ENCODE measurements around the gene STRN3. TPM values are rescaled to one million over a fixed set of nuclear protein-coding genes. Genes with fewer than 3 reads are reported as not detected.
"Not testable (repeated sequence)": the region's sequence is repeated elsewhere in the genome, so short reads cannot be mapped to it uniquely, and the experiment has no call there.

Gene STRN3
- total RNA-seq, 1 donor from 2014 or later, result 42.7 TPM

DNA sequence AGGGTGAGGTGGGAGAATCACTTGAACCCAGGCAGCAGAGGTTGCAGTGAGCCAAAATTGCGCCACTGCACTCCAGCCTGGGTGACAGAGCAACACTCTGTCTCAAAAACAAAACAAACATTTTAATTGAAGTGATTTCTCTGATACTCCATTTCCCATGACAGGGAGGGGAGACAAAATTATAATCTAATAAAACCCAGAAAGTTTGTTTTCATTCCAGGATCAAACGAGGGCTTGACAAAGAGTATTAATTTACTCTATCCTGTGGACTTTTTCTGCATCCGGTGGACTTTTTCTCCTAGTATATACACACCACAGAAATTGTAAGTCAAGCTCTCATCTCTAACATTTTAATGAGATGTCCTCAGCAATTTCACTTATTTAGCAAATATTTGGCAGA, 15.2 kb downstream of the STRN3 start:
- DNase-seq (ENCODE audit: low spot score), result no peak
- Mint-ChIP-seq H3K36me3 (ENCODE audit: low read depth, unreplicated experiment) (peaks cover 7% of the 10 kb centered on the region), H3K4me1 (ENCODE audit: unreplicated experiment) (peaks cover 3% of the 10 kb centered on the region), H3K27ac (ENCODE audit: unreplicated experiment) (no peak overlapping the region), H3K9me3 (ENCODE audit: unreplicated experiment) (no peaks in the 10 kb centered on the region), H3K27me3 (ENCODE audit: unreplicated experiment) (peaks cover 2% of the 10 kb centered on the region), H3K4me3 (ENCODE audit: unreplicated experiment) (no peak overlapping the region)
- TF ChIP-seq, protein P1, sequence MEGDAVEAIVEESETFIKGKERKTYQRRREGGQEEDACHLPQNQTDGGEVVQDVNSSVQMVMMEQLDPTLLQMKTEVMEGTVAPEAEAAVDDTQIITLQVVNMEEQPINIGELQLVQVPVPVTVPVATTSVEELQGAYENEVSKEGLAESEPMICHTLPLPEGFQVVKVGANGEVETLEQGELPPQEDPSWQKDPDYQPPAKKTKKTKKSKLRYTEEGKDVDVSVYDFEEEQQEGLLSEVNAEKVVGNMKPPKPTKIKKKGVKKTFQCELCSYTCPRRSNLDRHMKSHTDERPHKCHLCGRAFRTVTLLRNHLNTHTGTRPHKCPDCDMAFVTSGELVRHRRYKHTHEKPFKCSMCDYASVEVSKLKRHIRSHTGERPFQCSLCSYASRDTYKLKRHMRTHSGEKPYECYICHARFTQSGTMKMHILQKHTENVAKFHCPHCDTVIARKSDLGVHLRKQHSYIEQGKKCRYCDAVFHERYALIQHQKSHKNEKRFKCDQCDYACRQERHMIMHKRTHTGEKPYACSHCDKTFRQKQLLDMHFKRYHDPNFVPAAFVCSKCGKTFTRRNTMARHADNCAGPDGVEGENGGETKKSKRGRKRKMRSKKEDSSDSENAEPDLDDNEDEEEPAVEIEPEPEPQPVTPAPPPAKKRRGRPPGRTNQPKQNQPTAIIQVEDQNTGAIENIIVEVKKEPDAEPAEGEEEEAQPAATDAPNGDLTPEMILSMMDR (IDR thresholded peaks at IDR 0.05; ENCODE audit: unreplicated experiment), result no peak

DNA sequence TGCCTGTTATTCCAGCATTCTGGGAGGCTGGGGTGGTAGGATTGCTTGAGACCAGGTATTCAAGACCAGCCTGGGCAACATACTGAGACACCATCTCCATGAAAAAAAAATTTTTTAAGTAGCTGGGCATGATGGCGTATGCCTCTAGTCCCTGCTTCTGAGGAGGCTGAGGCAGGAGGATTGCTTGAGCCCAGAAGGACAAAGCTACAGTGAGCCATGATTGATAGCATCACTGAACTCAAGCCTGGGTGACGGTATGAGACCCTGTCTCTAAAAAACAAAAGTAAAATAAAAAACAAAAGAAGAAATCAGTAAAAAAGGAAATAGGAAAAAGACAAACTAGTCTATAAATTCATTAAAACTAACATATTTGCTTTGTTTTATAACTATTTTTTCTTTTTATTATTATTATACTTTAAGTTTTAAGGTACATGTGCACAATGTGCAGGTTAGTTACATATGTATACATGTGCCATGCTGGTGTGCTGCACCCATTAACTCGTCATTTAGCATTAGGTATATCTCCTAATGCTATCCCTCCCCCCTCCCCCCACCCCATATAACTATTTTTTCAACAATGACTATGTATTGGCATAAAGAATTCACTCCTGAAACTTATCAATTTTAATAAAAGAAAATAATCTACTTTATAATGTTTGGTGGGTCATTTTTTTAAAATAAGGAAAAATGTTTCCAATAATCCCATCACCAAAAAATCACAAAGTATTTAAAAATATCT, 16.2 kb downstream of the STRN3 start:
- H3K4me1 Mint-ChIP-seq (ENCODE audit: unreplicated experiment), result peaks cover 3% of the 10 kb centered on the region
- peaks cover 7% of the 10 kb centered on the region for H3K36me3 Mint-ChIP-seq (ENCODE audit: low read depth, unreplicated experiment)
- H3K4me3 Mint-ChIP-seq (ENCODE audit: unreplicated experiment), result no peak overlapping the region
- no peak overlapping the region for H3K27ac Mint-ChIP-seq (ENCODE audit: unreplicated experiment)
- TF ChIP-seq, protein P1 (IDR thresholded peaks at IDR 0.05; ENCODE audit: unreplicated experiment), result no peak
- no peaks in the 10 kb centered on the region for H3K9me3 Mint-ChIP-seq (ENCODE audit: unreplicated experiment)
- DNase-seq (ENCODE audit: low spot score), result no peak
- H3K27me3 Mint-ChIP-seq (ENCODE audit: unreplicated experiment), result peaks cover 2% of the 10 kb centered on the region

DNA sequence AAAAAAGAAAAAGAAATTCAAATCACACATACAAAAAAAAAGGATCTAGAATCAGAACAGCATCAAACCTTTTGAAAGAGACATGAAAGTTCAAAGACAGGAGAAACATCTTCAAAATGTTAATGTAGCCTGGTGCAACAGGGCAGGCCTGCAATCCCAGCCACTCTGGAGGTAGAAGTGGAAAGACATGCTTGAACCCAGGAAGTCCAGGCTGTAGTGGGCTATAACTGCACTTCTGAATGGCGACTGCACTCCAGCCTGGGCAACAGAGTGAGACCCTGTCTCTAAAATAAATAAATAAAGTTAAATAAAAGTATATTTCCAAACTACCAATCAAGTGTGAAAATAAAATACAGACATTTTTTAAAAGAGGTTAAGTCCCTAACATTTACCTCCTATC, 19.5 kb downstream of the STRN3 start:
- Mint-ChIP-seq H3K27me3 (ENCODE audit: unreplicated experiment) (no peaks in the 10 kb centered on the region), H3K9me3 (ENCODE audit: unreplicated experiment) (no peaks in the 10 kb centered on the region), H3K27ac (ENCODE audit: unreplicated experiment) (no peak overlapping the region), H3K36me3 (ENCODE audit: low read depth, unreplicated experiment) (peaks cover 3% of the 10 kb centered on the region), H3K4me3 (ENCODE audit: unreplicated experiment) (no peak overlapping the region), H3K4me1 (ENCODE audit: unreplicated experiment) (no peaks in the 10 kb centered on the region)
- no peak for DNase-seq (ENCODE audit: low spot score)
- TF ChIP-seq, protein P1 (IDR thresholded peaks at IDR 0.05; ENCODE audit: unreplicated experiment), result no peak

DNA sequence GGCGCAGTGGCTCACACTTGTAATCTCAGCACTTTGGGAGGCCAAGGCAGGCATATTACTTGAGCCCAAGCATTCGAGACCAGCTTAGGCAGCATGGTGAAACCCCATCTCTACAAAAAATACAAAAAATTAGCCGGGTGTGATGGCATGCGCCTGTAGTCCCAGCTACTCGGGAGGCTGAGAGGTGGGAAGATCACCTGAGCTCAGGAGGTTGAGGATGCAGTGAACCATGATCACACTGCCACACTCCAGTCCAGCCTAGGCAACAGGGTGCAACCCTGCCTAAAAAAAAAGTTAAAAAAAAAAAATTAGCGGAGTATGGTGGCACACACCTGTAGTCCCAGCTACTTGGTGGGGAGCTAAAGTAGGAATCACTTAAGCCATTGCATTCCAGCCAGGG, 22.2 kb downstream of the STRN3 start:
- not testable (repeated sequence) for H3K27ac Mint-ChIP-seq (ENCODE audit: unreplicated experiment); H3K4me3 Mint-ChIP-seq (ENCODE audit: unreplicated experiment); H3K36me3 Mint-ChIP-seq (ENCODE audit: low read depth, unreplicated experiment); H3K4me1 Mint-ChIP-seq (ENCODE audit: unreplicated experiment); H3K9me3 Mint-ChIP-seq (ENCODE audit: unreplicated experiment); DNase-seq (ENCODE audit: low spot score); H3K27me3 Mint-ChIP-seq (ENCODE audit: unreplicated experiment)

DNA sequence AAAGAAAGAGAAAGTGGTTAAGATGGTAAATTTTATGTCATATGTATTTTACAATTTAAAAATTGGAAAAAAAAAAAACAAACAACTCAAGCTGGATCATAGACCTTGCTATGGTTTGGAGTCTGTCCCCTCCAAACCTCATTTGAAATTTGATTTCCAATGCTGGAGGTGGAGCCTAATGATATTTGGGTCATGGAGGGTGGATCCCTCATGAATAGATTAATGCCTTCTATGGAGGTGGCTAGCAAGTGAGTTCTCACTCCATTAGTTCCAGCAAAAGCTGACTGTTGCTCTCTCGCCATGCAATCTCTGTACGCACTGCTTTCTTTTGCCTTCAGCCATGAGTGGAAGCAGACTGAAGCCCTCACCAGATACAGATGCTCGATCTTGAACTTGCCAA, 22.9 kb downstream of the STRN3 start:
- Mint-ChIP-seq H3K27me3 (ENCODE audit: unreplicated experiment) (peaks cover 2% of the 10 kb centered on the region), H3K27ac (ENCODE audit: unreplicated experiment) (no peak overlapping the region), H3K4me3 (ENCODE audit: unreplicated experiment) (no peak overlapping the region), H3K36me3 (ENCODE audit: low read depth, unreplicated experiment) (peaks cover 14% of the 10 kb centered on the region), H3K9me3 (ENCODE audit: unreplicated experiment) (no peaks in the 10 kb centered on the region), H3K4me1 (ENCODE audit: unreplicated experiment) (peaks cover 5% of the 10 kb centered on the region)
- TF ChIP-seq, protein P1 (IDR thresholded peaks at IDR 0.05; ENCODE audit: unreplicated experiment), result no peak
- no peak for DNase-seq (ENCODE audit: low spot score)
